NB4 (cell line): ENCODE measurements around the gene LGALS7.

Experiments
- DNase-seq: peaks from one replicate; pipeline ENCODE4 v3.0.0; 2010; ENCODE audit warnings: low read depth
- H3K4me3 ChIP-seq: one replicate; pipeline ENCODE4 v1.5.1; 2011; ENCODE audit warnings: mild to moderate bottlenecking, low read depth, low read length, moderate library complexity
- MYC ChIP-seq: IDR thresholded peaks from 2 replicates; pipeline ENCODE4 v1.6.1; 2011; ENCODE audit warnings: low read depth, low read length
- POLR2A ChIP-seq: IDR thresholded peaks from 2 replicates; pipeline ENCODE4 v1.6.1; 2011; ENCODE audit warnings: mild to moderate bottlenecking; ENCODE audit not compliant: insufficient read length; ENCODE audit errors: extremely low read depth
- TF ChIP-seq, protein P1 (sequence below): IDR thresholded peaks from one replicate; pipeline ENCODE4 v1.5.1; 2012; ENCODE audit warnings: low read depth, low read length
- TF ChIP-seq, protein P2 (sequence below): IDR thresholded peaks from 2 replicates; pipeline ENCODE4 v1.6.1; 2011; ENCODE audit warnings: low read depth, low read length

LGALS7 gene

DNA sequence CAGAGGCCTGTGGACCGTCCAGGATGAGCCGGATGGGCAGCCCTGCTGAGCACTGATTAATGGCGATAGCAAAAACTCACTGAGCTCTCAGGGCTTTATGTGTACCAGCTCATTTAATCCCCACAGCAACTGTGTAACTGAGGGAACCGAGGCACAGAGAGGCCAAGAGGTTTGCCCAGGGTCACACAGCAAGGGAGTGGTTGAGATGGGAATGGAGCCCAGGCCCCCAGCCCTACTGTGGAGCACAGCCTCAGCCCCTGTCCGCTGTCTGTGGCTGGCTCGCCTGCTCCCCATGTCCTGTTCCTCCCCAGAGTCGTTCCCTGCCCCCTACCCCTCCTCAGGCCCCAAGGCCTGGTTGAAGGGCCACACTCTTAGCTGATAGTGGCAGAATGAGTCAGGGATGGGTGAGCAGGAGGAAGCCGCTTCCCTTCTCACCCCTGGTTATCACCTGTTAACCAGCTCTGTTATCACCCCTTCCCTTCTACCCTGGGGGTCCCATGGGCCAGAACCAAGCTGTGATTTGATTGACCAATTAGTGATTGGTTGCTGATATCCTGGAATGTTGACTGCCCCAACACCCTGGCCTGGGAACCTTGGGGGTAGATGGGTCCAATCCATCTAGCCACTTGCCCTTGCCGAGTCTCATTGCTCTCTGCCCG lies 50.2 kb downstream of the LGALS7 start:
- TF ChIP-seq, protein P1, sequence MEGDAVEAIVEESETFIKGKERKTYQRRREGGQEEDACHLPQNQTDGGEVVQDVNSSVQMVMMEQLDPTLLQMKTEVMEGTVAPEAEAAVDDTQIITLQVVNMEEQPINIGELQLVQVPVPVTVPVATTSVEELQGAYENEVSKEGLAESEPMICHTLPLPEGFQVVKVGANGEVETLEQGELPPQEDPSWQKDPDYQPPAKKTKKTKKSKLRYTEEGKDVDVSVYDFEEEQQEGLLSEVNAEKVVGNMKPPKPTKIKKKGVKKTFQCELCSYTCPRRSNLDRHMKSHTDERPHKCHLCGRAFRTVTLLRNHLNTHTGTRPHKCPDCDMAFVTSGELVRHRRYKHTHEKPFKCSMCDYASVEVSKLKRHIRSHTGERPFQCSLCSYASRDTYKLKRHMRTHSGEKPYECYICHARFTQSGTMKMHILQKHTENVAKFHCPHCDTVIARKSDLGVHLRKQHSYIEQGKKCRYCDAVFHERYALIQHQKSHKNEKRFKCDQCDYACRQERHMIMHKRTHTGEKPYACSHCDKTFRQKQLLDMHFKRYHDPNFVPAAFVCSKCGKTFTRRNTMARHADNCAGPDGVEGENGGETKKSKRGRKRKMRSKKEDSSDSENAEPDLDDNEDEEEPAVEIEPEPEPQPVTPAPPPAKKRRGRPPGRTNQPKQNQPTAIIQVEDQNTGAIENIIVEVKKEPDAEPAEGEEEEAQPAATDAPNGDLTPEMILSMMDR, result no peak
- TF ChIP-seq, protein P2, sequence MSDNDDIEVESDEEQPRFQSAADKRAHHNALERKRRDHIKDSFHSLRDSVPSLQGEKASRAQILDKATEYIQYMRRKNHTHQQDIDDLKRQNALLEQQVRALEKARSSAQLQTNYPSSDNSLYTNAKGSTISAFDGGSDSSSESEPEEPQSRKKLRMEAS, result no peak
- TF ChIP-seq MYC (no peak), POLR2A (no peak)
- no peak for DNase-seq
- no peak overlapping the region for H3K4me3 ChIP-seq

DNA sequence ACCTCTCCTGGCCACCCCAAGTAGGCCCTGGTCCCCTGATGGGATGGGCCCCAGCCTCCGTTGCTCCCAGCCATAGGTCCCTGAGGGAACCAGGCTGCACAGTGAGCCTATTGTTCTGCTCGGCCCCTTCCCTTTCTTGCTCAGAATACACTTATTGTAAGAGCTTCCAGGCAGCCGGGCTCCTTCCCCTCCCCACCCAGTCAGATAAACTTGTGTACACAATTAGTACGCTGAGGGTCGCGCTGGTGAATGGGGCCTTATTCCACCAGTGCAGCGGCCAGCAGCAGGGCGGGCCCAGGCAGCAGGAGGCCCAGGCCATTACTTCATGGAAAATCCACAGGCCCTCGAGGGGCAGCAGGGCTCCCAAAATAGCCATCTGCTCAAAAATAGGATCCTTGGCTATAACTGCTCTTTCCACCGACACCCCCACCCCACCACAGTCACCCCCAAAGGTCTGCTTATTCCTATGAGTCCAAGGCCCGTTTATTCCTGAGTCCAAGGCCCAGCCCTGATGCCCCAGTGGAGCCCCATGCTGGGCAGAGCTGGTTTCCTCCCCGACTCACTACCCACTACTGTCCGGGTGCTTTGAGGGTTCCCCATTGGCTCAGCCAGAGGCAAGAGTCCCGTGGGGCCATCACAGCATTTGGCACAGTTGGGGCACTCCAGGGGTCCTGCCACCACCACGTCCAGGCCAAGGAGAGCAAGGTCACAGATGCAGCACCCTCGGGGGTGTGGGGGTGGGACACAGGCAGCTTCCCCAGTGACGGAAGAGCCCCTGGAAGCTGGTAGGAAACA lies 51.1 kb downstream of the LGALS7 start:
- H3K4me3 ChIP-seq, result no peak overlapping the region
- DNase-seq, result no peak
- TF ChIP-seq POLR2A (no peak), MYC (no peak)
- TF ChIP-seq, protein P1, result no peak
- TF ChIP-seq, protein P2, result no peak

DNA sequence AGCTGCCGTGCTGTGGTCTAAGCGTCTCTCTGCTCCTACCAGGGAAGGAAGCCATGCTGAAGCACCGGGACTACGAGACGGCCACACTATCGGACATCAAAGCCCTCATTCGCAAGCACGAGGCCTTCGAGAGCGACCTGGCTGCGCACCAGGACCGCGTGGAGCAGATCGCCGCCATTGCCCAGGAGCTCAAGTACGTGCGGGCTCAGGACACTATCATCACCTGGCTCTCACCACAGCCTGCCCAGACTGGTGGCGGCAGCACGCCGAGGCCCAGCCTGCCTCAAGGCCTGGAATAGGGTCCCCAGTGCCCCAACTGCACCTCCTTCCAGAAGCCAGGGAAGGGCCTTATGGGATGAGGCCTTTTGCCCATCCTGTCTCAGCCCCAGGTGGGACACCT lies 51.8 kb downstream of the LGALS7 start:
- no peak overlapping the region for H3K4me3 ChIP-seq

More for the DNA sequence above, 51.8 kb downstream of the LGALS7 start:
- no peak for TF ChIP-seq MYC
- no peak for TF ChIP-seq POLR2A
- TF ChIP-seq, protein P2, result no peak
- TF ChIP-seq, protein P1, result no peak
- no peak for DNase-seq
